Mesothelial cell of epicardium (in vitro differentiated cells): ENCODE results near the gene SMG9. TPM values are rescaled to one million over a fixed set of nuclear protein-coding genes. Genes with fewer than 3 reads are reported as not detected.

Experiments
- DNase-seq, 2 experiments: peaks; one replicate each; pipeline ENCODE4 v3.0.0; 2021; ENCODE audit warnings: low spot score in 2 of 2; ENCODE audit not compliant: unreplicated experiment in 2 of 2
- H3K27ac Mint-ChIP-seq: 2 replicates; pipeline ENCODE4 v1.8.0; 2021; ENCODE audit warnings: mixed read lengths
- H3K27me3 Mint-ChIP-seq: 2 replicates; pipeline ENCODE4 v1.8.0; 2021; ENCODE audit warnings: low read depth, mixed read lengths
- H3K36me3 Mint-ChIP-seq: 2 replicates; pipeline ENCODE4 v1.8.0; 2021; ENCODE audit warnings: mixed read lengths
- H3K4me1 Mint-ChIP-seq: 2 replicates; pipeline ENCODE4 v1.8.0; 2021; ENCODE audit warnings: mixed read lengths
- H3K4me3 Mint-ChIP-seq: 2 replicates; pipeline ENCODE4 v1.8.0; 2021; ENCODE audit warnings: mild to moderate bottlenecking, moderate library complexity, mixed read lengths
- H3K9me3 Mint-ChIP-seq: 2 replicates; pipeline ENCODE4 v1.8.0; 2021; ENCODE audit warnings: mixed read lengths
- CTCF ChIP-seq: fragments of 200-600 bp; sonication (generic); IDR thresholded peaks from one replicate; pipeline ENCODE4 v1.5.0; 2021; ENCODE audit warnings: antibody characterized with exemption; ENCODE audit not compliant: unreplicated experiment
- total RNA-seq: library from RNA; stranded (reverse); gene quantifications from 3 replicates; pipeline ENCODE4 v1.2.1, GENCODE V29; 2021

Gene SMG9
- total RNA-seq, 1 donor from 2014 or later = 73.2 TPM

- no peak for TF ChIP-seq CTCF
- Mint-ChIP-seq H3K4me3 (no peak overlapping the region), H3K27ac (no peak overlapping the region), H3K36me3 (no peaks in the 10 kb centered on the region), H3K9me3 (peaks cover 5% of the 10 kb centered on the region), H3K27me3 (peaks cover 15% of the 10 kb centered on the region), H3K4me1 (peaks cover 30% of the 10 kb centered on the region)
- no peak for DNase-seq
These were observed 50.6 kb downstream of the SMG9 start for GRCh38 chr19:43704002-43704705.

- Mint-ChIP-seq H3K27me3 (peaks cover 33% of the 10 kb centered on the region), H3K4me1 (peaks cover 30% of the 10 kb centered on the region), H3K27ac (peak overlapping the region; percentile 79), H3K36me3 (no peaks in the 10 kb centered on the region), H3K9me3 (no peaks in the 10 kb centered on the region), H3K4me3 (no peak overlapping the region)
- no peak for TF ChIP-seq CTCF
- DNase-seq = no peak
These were observed 54.3 kb downstream of the SMG9 start for GRCh38 chr19:43700395-43701000.

GRCh38 chr19:43699506-43700394 is 55.0 kb downstream of the SMG9 start:
- TF ChIP-seq CTCF = no peak
- H3K27me3 Mint-ChIP-seq = peaks cover 37% of the 10 kb centered on the region
- peak overlapping the region; percentile 20 for H3K4me3 Mint-ChIP-seq
- no peaks in the 10 kb centered on the region for H3K9me3 Mint-ChIP-seq
- H3K4me1 Mint-ChIP-seq = peaks cover 30% of the 10 kb centered on the region
- H3K27ac Mint-ChIP-seq = peak overlapping the region; percentile 79
- DNase-seq = peak; percentile 49 to 73
- H3K36me3 Mint-ChIP-seq = no peaks in the 10 kb centered on the region

- H3K9me3 Mint-ChIP-seq = peaks cover 3% of the 10 kb centered on the region
- H3K27me3 Mint-ChIP-seq = peaks cover 53% of the 10 kb centered on the region
- DNase-seq = no peak
- no peak overlapping the region for H3K4me3 Mint-ChIP-seq
- TF ChIP-seq CTCF = no peak
- no peaks in the 10 kb centered on the region for H3K36me3 Mint-ChIP-seq
- no peak overlapping the region for H3K27ac Mint-ChIP-seq
- H3K4me1 Mint-ChIP-seq = peaks cover 21% of the 10 kb centered on the region
These were observed 57.5 kb downstream of the SMG9 start for GRCh38 chr19:43697295-43697694.

GRCh38 chr19:43695985-43696704 is 58.6 kb downstream of the SMG9 start:
- peaks cover 55% of the 10 kb centered on the region for H3K27me3 Mint-ChIP-seq
- H3K27ac Mint-ChIP-seq = no peak overlapping the region

More at GRCh38 chr19:43695985-43696704, 58.6 kb downstream of the SMG9 start:
- Mint-ChIP-seq H3K36me3 (no peaks in the 10 kb centered on the region), H3K9me3 (peaks cover 12% of the 10 kb centered on the region), H3K4me1 (peaks cover 14% of the 10 kb centered on the region), H3K4me3 (no peak overlapping the region)
- TF ChIP-seq CTCF = no peak
- no peak for DNase-seq
